HS-27A (cell line): ENCODE results near the gene SLC34A2.
"Not testable (repeated sequence)": the region's sequence is repeated elsewhere in the genome, so short reads cannot be mapped to it uniquely, and the experiment has no call there.

Source experiments
- DNase-seq: peaks from one replicate; pipeline ENCODE4 v3.0.0-alpha.2; 2012; ENCODE audit warnings: low read depth, missing footprints

Gene SLC34A2, protein sequence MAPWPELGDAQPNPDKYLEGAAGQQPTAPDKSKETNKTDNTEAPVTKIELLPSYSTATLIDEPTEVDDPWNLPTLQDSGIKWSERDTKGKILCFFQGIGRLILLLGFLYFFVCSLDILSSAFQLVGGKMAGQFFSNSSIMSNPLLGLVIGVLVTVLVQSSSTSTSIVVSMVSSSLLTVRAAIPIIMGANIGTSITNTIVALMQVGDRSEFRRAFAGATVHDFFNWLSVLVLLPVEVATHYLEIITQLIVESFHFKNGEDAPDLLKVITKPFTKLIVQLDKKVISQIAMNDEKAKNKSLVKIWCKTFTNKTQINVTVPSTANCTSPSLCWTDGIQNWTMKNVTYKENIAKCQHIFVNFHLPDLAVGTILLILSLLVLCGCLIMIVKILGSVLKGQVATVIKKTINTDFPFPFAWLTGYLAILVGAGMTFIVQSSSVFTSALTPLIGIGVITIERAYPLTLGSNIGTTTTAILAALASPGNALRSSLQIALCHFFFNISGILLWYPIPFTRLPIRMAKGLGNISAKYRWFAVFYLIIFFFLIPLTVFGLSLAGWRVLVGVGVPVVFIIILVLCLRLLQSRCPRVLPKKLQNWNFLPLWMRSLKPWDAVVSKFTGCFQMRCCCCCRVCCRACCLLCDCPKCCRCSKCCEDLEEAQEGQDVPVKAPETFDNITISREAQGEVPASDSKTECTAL

DNA sequence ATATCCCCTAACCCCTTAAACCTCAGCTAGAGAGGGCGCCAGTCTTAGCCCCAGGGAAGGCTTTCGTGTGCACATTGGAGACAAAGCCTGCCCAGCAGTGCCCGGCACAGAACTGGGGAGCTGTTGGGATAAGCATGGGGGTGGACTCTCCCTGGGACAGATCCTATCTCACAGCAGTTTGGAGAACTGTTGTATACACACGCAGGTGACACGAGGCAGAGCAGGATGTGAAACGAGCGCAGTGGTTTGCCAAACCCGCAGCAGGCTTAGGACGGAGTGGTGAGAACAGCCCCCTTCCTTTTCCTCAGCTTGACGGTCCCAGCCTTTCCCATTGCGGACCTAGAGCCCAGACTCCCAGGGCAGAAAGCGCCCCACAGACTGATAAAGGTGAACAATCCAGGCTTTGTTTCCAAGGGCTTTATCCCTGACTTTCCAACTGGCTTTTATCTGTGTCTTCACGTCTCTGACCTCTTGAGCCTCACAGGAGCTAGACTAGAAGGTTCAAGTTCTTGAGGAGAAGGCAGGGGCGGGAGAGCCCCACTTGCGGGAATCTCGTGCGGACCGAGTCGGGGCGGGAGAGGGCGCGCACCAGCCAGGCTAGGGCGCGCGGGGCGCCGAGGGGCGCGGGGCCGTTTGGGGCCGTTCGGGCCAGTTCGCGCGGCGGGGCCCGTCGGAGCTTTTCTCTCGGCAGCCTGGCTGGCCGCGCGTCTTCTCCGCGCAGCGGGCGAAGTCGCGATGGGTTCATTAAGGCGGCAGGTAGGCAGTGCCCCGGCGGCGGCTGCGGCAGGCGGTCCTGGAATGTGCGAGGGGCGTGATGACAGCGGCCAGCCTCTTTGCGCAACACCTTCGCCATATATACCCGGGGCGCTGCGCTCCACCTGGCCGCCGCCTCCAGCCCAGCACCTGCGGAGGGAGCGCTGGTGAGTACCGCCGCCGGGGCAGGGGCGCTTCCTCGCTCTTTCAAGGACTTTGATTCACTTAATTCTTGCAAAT lies at the start of gene SLC34A2:
Gene SLC34A2 (plus strand): TSS at position 881 of the 993 bp plus-strand sequence. CDS start 6,650 bp downstream, outside the sequence.
- no peak for DNase-seq

DNA sequence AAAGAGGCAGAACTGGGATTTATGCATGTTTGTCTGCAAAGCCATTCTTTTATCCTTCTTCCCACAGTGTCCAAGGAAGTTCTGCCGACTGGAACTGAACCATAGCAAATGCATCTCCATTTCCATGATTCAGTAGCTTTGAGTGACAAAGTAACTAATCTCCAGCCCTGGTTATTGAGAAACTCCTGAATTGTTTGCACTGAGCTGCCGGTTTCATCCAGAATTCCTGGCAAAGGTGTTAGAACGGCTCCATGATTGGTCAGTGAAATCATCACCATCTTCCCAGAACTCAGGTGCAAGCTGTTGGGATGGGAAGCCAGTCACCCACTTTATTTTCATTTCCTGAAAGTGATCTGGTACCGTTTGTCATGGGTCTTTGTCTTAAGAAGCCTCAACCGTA lies 47.0 kb upstream of the SLC34A2 start:
- no peak for DNase-seq

DNA sequence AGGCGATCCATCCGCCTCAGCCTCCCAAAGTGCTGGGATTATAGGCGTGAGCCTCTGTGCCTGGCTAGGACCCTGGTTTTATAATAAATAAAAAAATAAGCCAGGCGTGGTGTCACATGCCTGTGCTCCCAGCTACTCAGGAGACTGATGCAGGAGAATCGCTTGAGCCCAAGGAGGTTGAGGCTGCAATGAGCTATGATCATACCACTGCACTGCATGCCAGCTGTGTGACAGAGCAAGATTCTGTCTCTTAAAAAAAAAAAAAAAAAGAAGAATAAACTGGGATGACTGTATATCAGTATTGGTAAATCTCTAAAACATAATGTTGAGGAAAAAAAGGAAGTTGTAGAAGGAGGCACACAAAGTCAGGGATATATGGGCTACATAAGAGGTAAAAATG lies 45.7 kb upstream of the SLC34A2 start:
- no peak for DNase-seq

DNA sequence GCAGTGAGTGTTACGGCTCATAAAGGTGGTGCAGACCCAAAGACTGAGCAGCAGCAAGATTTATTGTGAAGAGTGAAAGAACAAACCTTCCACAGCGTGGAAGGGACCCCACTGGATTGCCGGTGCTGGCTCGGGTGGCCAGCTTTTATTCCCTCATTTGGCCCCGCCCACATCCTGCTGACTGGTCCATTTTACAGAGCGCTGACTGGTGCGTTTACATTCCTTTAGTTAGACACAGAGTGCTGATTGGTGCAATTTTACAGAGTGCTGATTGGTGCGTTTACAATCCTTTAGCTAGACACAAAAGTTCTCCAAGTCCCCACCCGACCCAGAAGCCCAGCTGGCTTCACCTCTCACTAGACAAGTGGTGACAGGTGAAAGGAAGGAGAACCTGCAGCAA lies 42.0 kb upstream of the SLC34A2 start:
- DNase-seq, result not testable (repeated sequence)

DNA sequence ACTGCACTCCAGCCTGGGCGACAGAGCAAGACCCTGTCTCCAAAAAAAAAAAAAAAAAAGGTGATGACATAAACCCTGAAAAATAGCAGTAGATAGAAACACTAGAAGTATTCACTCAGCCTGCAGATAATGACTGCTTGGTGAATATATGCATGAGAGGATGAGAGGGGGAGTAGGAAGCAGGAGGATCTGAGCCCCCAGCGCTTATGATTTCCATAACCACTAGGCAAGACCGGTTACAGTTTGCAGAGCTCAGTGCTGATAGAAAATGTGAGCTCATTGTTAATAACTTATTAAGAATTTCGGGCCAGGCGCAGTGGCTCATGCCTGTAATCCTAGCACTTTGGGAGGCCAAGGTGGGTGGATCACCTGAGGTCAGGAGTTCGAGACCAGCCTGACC lies 40.8 kb upstream of the SLC34A2 start:
- DNase-seq, result no peak

DNA sequence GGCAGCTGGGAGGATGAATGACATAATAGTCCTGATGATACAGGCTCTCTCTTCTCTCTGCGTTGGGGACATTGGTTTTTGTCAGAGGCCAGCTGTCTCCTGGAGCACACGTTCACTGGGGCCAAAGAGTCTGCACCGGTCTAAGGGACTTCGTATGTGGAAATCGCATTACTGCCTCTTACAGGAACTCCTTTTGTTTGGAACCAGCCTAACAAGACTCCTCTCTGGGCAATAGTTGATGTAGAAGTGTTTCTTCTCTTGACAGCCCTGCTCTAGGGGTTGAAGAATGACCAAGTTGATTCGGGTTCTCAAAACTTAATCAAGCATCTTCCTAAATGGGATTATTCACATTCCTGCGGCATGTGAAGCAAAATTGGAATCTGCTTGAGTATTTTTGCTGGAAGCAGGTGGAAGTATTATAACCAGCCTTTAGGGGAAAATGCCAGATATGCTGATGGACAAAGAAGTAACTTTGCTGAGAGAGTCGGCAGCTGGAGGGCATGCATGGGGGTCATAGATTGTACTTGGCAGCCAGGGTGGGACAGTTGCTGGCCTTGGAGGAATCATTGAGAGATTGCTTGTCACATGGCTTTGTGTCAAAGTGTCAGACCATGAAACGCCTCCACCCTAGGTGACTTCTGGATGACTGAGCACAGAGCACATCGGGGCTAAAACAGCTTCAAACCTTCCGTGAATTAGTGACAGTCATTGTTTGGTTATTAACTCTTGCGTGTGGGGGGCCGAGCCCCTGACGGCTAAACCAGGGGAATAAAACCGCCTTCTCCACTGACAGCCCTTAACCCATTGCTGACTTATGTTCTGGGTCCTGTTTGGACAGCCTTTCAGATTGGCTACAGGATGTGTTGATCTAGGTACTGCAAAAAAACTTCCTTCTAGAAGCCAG lies 34.4 kb upstream of the SLC34A2 start:
- DNase-seq, result no peak

DNA sequence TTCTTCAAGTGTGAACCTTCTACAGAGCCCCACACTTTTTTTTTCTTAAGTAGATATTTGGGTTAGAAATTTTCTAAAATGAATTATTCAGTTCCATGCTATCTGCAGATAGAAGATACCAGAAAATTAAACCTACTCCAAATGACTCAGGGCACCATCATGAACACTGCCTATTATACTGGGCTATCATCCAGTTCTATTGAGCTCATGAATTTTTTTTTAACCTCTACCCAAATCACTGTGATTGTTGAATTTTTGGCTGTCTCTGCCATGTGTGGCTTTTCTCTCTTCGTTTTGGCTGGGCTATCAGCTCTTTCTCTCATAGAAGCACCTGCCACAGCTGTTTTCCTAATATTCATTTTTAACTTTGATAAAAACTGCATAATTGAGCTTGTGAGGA lies 31.0 kb upstream of the SLC34A2 start:
- DNase-seq, result no peak

DNA sequence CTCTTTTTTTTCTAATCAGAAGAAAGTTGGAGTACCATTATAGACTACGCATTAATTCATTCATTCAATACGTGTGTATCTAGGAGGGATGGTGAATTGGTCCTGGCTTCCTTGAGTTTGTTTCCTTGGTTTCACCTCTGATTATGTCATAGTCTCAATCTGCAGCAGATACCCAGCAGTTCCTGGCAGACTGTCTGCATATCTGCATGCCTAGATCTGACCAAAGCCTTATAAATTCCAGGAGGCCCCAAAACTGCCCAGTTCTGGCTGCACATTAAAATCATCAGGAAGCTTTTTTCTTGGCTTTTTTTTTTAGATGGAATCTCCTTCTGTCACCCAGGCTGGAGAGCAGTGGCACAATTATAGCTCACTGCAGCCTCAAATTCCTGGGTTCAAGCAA lies 27.2 kb upstream of the SLC34A2 start:
- DNase-seq, result no peak

DNA sequence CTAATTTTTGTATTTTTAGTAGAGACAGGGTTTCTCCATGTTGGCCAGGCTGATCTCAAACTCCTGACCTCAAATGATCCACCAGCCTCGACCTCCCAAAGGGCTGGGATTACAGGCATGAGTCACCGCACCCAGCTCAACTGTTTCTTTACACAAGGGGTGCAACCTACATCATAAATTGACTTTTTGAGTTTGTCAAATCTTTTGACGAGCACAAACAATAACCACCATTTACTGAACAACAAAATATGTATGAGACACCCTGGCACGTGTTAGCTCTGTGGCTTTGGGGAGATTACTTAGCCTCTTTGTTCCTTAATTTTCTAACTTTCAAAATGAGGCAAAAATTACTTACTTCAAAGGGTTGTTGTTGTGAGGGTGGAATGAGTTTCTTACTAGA lies 23.5 kb upstream of the SLC34A2 start:
- no peak for DNase-seq

DNA sequence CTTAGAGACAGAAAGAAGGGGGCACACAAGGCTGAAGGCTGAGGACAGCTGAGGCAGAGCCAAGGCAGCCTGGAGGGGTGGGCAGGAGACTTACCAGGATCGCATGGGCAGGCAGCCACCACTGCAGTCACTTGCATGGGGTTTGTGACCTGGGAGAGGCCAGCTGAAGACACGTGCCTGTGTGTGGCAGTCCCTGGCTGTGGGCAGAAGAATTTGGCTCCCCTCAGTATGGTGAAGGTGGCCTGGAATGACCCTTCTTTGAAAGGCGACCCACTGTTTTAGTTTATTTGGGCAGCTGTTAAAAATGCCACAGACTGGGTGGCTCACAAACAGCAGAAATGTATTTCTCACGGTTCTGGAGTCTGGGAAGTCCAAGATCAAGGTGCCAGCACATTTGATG lies 22.1 kb upstream of the SLC34A2 start:
- no peak for DNase-seq

DNA sequence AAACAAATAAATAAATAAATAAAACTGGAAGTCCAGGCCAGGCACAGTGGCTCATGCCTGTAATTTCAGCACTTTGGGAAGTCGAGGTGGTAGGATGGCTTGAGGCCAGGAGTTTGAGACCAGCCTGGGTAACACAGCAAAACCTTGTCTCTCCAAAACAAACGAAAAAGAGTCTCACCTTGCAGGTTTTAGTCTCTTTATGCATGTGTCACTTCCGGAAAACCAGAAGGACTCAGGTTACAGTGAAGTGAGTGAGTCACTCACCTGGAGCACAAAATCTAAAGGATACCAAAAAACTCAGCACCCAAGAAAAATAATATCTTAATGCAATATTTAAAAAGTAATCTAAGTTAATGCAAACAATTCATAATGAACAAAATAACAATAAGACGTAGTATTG lies 20.1 kb upstream of the SLC34A2 start:
- no peak for DNase-seq

DNA sequence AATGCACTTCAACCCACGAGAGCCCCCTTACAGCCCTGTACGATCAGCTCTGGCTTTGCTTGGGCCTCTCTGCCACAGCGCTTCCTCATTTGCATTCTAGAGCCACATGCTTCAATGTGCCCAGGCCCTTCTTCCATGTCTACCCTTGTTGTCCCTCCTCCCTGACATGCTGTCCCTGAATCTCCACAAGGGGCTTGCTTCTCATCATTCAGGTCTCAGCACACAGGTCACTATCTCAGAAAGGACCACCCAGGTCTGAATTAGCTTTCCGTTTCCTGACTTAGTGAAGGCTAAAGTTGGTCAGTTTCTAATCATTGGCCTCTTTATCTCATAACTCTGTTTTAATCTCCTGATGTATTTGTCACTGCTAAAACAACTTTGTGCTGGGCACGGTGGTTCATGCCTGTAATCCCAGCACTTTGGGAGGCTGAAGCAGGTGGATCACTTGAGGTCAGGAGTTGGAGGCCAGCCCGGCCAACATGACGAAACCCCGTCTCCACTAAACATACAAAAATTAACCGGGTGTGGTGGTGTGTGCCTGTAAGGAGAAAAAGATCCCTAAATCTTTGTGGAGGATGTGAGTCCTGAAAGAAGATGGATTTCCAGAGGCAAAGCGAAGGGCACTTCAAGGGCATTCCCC lies 17.9 kb upstream of the SLC34A2 start:
- no peak for DNase-seq

DNA sequence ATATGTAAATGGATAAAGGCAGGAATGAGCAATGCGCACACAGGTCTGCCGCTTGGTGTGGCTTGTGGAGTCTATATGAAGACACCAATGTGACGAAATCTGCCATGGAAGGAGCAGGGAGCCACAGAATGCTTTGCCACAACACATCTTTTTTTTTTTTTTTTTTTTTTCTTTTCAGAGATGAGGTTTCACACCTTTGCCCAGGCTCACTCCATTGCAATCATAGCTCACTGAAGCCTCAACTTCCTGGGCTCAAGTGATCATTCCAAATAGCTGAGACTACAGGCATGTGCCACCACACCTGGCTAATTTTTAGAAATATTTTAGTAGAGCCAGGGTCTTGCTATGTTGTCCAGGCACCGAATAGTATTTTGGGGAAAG lies 17.4 kb upstream of the SLC34A2 start:
- no peak for DNase-seq

DNA sequence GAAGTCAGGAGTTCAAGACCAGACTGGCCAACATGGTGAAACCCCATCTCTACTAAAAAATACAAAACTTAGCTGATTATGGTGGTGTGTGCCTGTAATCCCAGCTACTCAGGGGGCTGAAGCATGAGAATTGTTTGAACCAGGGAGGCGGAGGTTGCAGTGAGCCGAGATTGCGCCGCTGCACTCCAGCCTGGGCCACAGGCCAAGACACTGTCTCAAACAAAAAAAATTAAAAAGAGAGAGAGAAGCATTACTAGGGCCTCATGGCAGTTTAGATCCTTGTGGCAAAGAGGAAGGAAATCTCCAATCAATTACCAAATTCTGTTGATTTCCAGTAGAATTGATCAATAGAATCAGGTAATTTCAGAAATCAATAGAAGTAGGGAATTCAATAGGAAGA lies 16.8 kb upstream of the SLC34A2 start:
- DNase-seq, result no peak

DNA sequence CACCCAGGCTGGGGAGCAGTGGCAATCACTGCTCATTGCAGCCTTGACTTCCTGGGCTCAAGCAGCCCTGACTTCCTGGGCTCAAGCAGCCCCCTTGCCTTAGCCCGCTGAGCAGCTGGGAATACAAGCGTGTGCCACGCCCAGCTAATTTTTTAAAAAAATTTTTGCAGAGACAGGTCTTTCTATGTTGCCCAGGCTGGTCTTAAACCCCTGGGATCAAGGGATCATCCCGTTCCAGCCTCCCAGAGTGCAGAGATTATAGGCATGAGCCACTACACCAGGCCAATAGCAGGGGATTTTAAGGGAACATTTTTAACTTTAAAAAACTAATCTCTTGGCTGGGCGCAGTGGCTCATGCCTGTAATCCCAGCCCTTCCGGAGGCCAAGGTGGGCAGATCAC lies 5.3 kb upstream of the SLC34A2 start:
- no peak for DNase-seq

DNA sequence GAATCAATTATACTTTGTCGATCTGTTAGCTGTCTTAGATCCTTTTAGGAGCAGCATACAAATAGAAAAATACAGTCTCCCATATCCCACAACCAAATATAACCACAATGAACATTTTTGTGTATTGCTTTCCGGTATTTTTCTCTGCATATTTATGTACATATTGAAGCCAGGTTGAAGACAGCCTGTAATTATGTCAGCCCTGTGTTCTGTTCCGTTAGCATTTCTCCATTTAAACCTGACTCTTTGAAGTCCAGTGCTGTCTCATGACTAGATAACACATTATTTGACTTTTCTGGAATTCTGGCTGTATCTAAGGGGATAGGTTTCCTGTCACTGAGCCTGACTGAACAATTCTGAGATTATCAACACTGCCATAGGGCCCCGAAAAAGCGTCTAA lies 4.0 kb upstream of the SLC34A2 start:
- DNase-seq, result no peak

DNA sequence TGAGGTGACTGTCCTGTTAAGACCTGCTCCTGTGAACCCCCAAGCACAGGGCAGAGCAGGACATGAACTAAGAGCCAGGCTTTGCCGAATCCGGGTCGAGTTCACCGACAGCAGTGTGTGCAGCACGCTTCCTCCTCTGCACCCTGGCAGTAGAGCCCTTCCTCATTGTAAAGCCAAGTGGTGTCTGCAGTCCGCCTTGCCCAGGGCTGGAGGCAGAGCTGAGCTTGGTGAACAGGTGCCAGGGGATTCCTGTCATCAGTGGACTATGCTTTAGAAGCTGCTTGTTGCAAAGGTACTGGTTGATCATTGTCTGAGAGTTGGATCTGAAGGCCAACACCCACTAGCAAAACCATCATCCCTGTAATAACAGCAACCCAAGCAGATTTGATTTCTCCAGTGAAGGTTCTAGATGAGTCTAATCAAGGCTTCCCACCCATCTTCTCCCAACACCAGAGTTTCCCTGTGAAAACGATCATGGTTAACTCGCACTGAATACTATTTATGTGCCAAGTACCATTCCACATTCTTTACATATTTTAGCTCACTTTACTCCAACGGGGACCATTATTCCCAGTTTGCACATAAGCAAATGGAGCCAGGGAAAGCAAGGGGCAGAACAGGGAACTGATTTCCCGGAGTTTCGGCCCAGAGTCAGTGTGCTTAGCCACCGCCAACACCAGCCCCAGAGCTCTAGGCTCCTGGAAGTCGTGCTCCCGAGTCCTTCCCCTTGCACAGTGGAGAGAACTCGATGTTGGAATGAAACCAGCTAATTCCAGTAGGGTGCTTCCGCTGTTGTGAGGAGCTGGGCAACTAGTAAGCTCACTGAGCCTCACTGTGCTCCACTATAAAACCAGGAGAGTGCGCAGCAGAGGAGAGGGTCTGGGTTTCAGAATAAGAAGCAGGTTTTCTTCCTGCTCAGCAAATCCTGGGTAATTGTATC lies 1.4 kb upstream of the SLC34A2 start:
- DNase-seq, result no peak

DNA sequence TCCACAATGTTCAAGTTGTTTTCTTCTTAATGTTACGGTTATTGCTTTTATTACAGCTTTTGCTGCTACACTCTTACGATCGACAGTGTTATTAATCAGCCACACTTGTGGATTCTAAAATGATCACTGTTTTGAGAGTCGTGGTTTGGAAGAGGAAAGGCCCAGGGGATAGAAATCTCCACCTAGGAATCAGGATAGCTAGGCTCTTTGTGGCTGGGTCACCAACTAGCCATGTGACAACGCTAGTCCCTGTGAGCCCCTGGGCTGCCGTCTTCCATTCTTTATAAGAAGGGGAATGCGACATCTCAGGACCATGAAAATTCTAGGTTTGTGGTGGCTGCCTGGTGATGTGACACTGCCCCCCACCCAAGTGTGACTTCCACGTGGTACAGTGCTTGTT lies 380 bp downstream of the SLC34A2 start:
- DNase-seq, result no peak

DNA sequence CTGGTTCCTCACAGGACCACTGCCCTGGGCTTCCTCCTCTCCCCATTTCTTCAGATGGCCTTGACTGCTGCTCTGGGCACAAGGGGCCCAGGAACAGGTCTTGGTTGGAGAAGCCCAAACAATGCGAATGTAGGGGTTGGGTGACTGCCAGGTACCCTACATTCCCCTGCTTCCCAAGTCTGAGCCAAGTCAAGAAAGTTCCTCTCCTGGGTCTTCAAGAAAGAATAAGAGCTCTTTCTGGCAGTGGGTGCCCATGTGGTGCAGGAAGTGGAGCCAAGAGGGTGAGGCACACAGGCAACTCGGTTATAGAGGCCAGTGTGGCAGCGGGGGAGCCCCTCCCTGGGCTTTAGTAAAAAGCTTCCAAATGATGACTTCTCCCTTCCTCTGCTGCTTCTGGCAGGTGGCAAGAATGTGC lies 2.7 kb downstream of the SLC34A2 start:
- no peak for DNase-seq

DNA sequence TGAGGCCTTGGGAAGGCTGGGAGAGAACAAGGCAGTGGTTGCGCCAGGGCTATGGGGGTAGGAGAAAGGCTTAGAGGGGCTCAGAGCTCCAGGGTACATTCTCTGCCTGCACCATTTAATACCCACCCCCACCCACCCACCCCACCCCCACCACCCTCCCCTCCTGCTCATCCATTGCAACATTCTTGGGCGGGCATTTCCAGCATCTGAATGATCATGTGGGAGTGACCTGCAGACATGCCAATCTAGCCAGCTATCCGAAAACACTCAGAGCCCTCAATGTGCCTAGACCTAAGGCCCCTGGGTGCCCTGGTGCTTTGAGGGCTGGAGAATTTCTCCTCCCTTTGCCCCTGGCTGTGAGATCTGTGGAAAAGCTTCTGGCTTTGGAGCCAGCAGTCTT lies 3.1 kb downstream of the SLC34A2 start:
- DNase-seq, result no peak
